Tibial nerve (tissue), 4 donors: ENCODE measurements around the gene EBP. TPM values are rescaled to one million over a fixed set of nuclear protein-coding genes. Genes with fewer than 3 reads are reported as not detected.
"Not testable (repeated sequence)": the region's sequence is repeated elsewhere in the genome, so short reads cannot be mapped to it uniquely, and the experiment has no call there.

Source experiments
- DNase-seq, 2 donors: peaks; one replicate each; pipeline ENCODE4 v3.0.0-alpha.2; 2019; ENCODE audit warnings: low spot score in 2 of 2
- H3K27ac ChIP-seq, 4 donors: fragments of 200-600 bp; sonication (generic) in 3 of 4; one replicate each; pipeline ENCODE4 v1.5.1; 2017 to 2019; ENCODE audit warnings: mild to moderate bottlenecking in 1 of 4
- H3K27me3 ChIP-seq, 2 donors: fragments of 200-600 bp; sonication (generic) in 1 of 2; one replicate each; pipeline versions ENCODE4 v1.5.1 to v1.6.0; 2017 to 2019
- H3K36me3 ChIP-seq, 3 donors: fragments of 200-600 bp; sonication (generic); one replicate each; pipeline ENCODE4 v1.5.1; 2018 to 2019
- H3K4me1 ChIP-seq, 4 donors: fragments of 200-600 bp; sonication (generic) in 3 of 4; one replicate each; pipeline ENCODE4 v1.5.1; 2017 to 2019
- H3K4me3 ChIP-seq, 4 donors: fragments of 200-600 bp; sonication (generic) in 3 of 4; one replicate each; pipeline ENCODE4 v1.5.1; 2017 to 2019; ENCODE audit warnings: mild to moderate bottlenecking in 1 of 4, moderate library complexity in 1 of 4
- H3K9me3 ChIP-seq, 4 donors: fragments of 200-600 bp; sonication (generic) in 3 of 4; one replicate each; pipeline ENCODE4 v1.5.1; 2017 to 2019
- EP300 ChIP-seq, 2 donors: sonication (generic); formaldehyde crosslinking; IDR thresholded peaks; one replicate each; pipeline ENCODE4 v1.6.1; 2017; ENCODE audit warnings: antibody characterized with exemption in 2 of 2, mild to moderate bottlenecking in 1 of 2
- POLR2A ChIP-seq, 2 donors: fragments of 450-650 bp; IDR thresholded peaks; one replicate each; pipeline ENCODE4 v1.6.1; 2017; ENCODE audit warnings: antibody characterized with exemption in 2 of 2, mild to moderate bottlenecking in 2 of 2, moderate library complexity in 2 of 2
- WGBS, 2 donors: methylation state at CpG; one replicate each; pipeline ENCODE4 v1.1.5; 2018; 5-methylcytosine and 5-hydroxymethylcytosine counted together
- total RNA-seq, 4 donors: library from RNA; depleted of rRNA; stranded (reverse); fragments of >200 nt; gene quantifications; one replicate each; pipeline ENCODE4 v1.1.0, GENCODE V29; 2016
- TF ChIP-seq, protein P1 (sequence below), 5 experiments: fragments of 200-600 bp in 3 of 5; fragments of 450-650 bp in 2 of 5; sonication (generic) in 3 of 5; IDR thresholded peaks; one replicate each; pipeline ENCODE4 v1.5.1; 2016 to 2019; ENCODE audit warnings: antibody characterized with exemption in 5 of 5, mild to moderate bottlenecking in 3 of 5, moderate library complexity in 2 of 5

EBP gene
- total RNA-seq, 4 donors from 2014 or later, result 21.1 to 29.2 (median 23.6) TPM

DNA sequence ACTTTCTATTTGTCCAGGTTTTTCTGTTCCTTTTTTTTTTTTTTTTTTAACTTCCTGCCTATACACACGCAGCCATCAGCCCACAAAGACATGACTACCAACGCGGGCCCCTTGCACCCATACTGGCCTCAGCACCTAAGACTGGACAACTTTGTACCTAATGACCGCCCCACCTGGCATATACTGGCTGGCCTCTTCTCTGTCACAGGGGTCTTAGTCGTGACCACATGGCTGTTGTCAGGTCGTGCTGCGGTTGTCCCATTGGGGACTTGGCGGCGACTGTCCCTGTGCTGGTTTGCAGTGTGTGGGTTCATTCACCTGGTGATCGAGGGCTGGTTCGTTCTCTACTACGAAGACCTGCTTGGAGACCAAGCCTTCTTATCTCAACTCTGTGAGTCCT, 2.1 kb downstream of the EBP start:
- Histone ChIP-seq H3K27me3 (no peaks in the 10 kb centered on the region), H3K27ac (no peak overlapping the region), H3K9me3 (no peaks in the 10 kb centered on the region), H3K36me3 (peaks cover 0 to 22% (median 0%) of the 10 kb centered on the region in 3 donors), H3K4me3 (no peak overlapping the region), H3K4me1 (peaks cover 0 to 7% (median 0%) of the 10 kb centered on the region in 4 donors)
- 90 to 99% methylated on average over 11 to 12 of the region's 12 CpGs for WGBS, 2 donors
- TF ChIP-seq EP300 (IDR thresholded peaks at IDR 0.05) (no peak), POLR2A (IDR thresholded peaks at IDR 0.05) (no peak)
- TF ChIP-seq, protein P1, sequence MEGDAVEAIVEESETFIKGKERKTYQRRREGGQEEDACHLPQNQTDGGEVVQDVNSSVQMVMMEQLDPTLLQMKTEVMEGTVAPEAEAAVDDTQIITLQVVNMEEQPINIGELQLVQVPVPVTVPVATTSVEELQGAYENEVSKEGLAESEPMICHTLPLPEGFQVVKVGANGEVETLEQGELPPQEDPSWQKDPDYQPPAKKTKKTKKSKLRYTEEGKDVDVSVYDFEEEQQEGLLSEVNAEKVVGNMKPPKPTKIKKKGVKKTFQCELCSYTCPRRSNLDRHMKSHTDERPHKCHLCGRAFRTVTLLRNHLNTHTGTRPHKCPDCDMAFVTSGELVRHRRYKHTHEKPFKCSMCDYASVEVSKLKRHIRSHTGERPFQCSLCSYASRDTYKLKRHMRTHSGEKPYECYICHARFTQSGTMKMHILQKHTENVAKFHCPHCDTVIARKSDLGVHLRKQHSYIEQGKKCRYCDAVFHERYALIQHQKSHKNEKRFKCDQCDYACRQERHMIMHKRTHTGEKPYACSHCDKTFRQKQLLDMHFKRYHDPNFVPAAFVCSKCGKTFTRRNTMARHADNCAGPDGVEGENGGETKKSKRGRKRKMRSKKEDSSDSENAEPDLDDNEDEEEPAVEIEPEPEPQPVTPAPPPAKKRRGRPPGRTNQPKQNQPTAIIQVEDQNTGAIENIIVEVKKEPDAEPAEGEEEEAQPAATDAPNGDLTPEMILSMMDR (IDR thresholded peaks at IDR 0.05), result no peak
- DNase-seq, result no peak

DNA sequence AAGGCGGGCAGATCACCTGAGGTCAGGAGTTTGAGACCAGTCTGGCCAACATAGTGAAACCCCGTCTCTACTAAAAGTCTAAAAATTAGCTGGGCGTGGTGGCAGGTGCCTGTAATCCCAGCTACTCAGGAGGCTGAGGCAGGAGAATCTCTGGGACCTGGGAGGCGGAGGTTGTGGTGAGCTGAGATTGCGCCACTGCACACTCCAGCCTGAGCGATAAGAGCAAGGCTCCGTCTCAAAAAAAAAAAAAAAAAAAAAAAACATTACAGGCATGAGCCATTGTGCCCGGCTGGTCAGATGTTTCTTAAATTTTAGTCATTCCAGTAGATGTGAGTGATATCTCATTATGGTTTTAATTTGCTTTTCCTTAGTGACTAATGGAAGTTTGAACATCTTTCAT, 4.2 kb downstream of the EBP start:
- H3K27ac ChIP-seq, H3K4me3 ChIP-seq, H3K9me3 ChIP-seq, DNase-seq, H3K27me3 ChIP-seq, H3K4me1 ChIP-seq: not testable (repeated sequence)
- 90 to 91% methylated on average over 5 to 8 of the region's 8 CpGs for WGBS, 2 donors
- peaks cover 0 to 23% (median 0%) of the 10 kb centered on the region in 3 donors for H3K36me3 ChIP-seq

DNA sequence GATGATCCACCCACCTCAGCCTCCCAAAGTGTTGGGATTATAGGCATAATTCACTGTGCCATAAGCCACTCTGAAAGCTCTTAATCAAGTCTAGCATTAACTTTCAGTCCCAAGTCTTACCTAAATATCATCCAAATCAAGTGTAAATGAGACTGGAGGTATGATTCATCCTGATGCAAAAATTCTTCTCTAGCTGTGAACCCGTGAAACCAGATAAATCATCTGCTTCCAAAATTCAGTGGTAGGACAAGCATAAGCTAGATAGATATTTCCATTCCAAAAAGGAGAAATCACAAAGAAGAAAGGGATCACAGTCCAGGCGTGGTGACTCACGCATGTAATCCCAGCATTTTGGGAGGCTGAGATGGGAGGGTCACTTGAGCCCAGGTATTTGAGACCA, 9.1 kb downstream of the EBP start:
- Histone ChIP-seq H3K27ac (peak overlapping the region in 2 of 4 donors; percentile 26 to 72), H3K4me3 (no peak overlapping the region), H3K4me1 (no peaks in the 10 kb centered on the region), H3K27me3 (no peaks in the 10 kb centered on the region), H3K9me3 (no peaks in the 10 kb centered on the region), H3K36me3 (peaks cover 0 to 23% (median 0%) of the 10 kb centered on the region in 3 donors)
- DNase-seq, result no peak
- WGBS, 2 donors, result 75 to 89% methylated on average over 3 of the region's 3 CpGs
- TF ChIP-seq EP300 (IDR thresholded peaks at IDR 0.05) (no peak), POLR2A (IDR thresholded peaks at IDR 0.05) (no peak)
- TF ChIP-seq, protein P1 (IDR thresholded peaks at IDR 0.05), result no peak

DNA sequence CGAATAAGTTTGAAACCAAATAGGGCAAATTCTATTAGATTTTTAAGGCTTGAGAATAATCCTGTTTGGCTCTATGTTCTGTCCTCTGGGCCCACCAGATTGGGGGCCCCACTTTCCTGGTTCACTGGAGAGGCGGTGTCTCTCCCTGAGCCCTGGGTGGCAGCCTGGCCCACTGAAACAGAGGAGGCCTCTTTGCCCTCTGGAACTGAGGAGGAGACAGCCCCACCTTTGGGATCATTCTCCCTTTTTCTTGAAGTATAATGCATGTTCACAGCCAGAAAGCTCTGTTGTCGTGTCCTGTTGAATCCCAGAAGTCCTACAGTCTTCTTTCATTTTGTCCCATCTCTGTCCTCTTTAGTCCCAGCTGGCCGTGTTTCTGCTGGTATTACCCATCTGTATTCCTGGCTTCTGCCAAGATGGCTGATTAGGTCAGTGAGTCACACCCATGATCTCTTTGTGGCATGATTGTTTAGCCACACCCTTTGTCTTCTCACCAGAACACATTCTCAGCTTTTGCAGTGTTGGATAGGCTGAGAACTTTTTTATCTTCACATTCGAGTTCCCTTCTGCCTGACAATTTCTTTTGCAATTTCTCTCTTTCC, 9.9 kb downstream of the EBP start:
- Histone ChIP-seq H3K36me3 (peaks cover 0 to 23% (median 0%) of the 10 kb centered on the region in 3 donors), H3K4me3 (no peak overlapping the region), H3K27ac (peak overlapping the region in 3 of 4 donors; percentile 26 to 72 (median 34)), H3K27me3 (no peaks in the 10 kb centered on the region), H3K9me3 (no peaks in the 10 kb centered on the region), H3K4me1 (no peaks in the 10 kb centered on the region)
- DNase-seq, result no peak
- TF ChIP-seq EP300 (IDR thresholded peaks at IDR 0.05) (no peak), POLR2A (IDR thresholded peaks at IDR 0.05) (no peak)
- TF ChIP-seq, protein P1 (IDR thresholded peaks at IDR 0.05), result no peak
- WGBS, 2 donors, result 69% methylated on average over 4 to 5 of the region's 5 CpGs

DNA sequence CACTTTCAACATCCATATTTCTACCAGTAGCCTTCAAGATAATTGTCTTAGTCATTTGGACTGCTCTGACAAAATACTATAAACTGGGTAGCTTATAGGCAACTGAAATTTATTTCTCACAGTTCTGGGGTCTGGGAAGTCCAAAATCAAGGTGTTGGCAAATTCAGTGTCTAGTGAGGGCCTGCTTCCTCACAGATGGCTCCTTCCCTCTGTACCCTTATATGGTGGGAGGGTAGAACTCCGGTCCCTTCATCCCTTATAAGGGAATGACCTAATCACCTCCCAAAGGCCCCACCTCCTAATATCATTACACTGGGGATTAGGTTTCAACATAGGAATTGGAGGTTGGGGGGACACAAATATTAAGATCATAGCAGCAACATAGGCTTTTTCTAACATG, 10.6 kb downstream of the EBP start:
- Histone ChIP-seq H3K36me3 (peaks cover 0 to 17% (median 0%) of the 10 kb centered on the region in 3 donors), H3K9me3 (no peaks in the 10 kb centered on the region), H3K4me1 (no peaks in the 10 kb centered on the region), H3K4me3 (no peak overlapping the region), H3K27ac (peak overlapping the region in 3 of 4 donors; percentile 40 to 72 (median 67)), H3K27me3 (no peaks in the 10 kb centered on the region)
- DNase-seq, result no peak
- TF ChIP-seq POLR2A (IDR thresholded peaks at IDR 0.05) (no peak), EP300 (IDR thresholded peaks at IDR 0.05) (no peak)
- WGBS, 2 donors, result 70 to 91% methylated on average over 1 of the region's 1 CpG

DNA sequence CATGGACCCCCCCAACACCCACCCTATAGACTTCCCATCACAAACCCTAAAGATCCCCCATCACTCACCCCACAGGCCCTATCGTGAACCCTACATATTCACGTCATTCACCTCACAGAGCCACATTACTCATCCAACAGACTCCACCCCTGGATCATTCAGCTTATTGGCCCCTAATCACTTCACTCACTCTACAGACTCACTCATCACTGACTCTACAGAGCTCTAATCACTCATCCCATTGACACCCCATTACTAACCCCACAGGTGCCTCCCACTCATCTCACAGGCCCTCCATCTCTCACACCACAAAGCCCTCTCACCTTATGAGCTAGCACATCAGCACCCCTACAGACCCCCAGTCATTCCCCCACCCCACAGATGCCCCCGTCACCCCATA, 11.6 kb downstream of the EBP start:
- DNase-seq, result no peak
- TF ChIP-seq POLR2A (IDR thresholded peaks at IDR 0.05) (no peak), EP300 (IDR thresholded peaks at IDR 0.05) (no peak)
- TF ChIP-seq, protein P1 (IDR thresholded peaks at IDR 0.05), result no peak
- Histone ChIP-seq H3K4me1 (no peaks in the 10 kb centered on the region), H3K27ac (no peak overlapping the region), H3K36me3 (peaks cover 0 to 7% (median 0%) of the 10 kb centered on the region in 3 donors), H3K9me3 (no peaks in the 10 kb centered on the region), H3K4me3 (no peak overlapping the region), H3K27me3 (no peaks in the 10 kb centered on the region)
- 89 to 90% methylated on average over 3 of the region's 3 CpGs for WGBS, 2 donors
